Trophoblast cell (in vitro differentiated cells and primary cell): ENCODE measurements around the gene MAP3K12.

Experiments
- DNase-seq, 2 donors: peaks; one replicate each; pipeline ENCODE4 v3.0.0-alpha.2; 2016
- H2AFZ ChIP-seq: 2 replicates; pipeline ENCODE4 v1.6.1; 2013; ENCODE audit warnings: low read length, moderate library complexity, mild to moderate bottlenecking; ENCODE audit not compliant: insufficient read depth, poor library complexity
- H2AK5ac ChIP-seq: 2 replicates; pipeline ENCODE4 v1.6.1; 2013; ENCODE audit warnings: mild to moderate bottlenecking, low read length
- H2BK120ac ChIP-seq: 2 replicates; pipeline ENCODE4 v1.6.1; 2013; ENCODE audit warnings: low read length, mild to moderate bottlenecking, moderate library complexity; ENCODE audit not compliant: insufficient read depth, poor library complexity
- H2BK12ac ChIP-seq: 2 replicates; pipeline ENCODE4 v1.6.1; 2013; ENCODE audit warnings: mild to moderate bottlenecking, low read length, moderate library complexity
- H2BK5ac ChIP-seq: 2 replicates; pipeline ENCODE4 v1.6.1; 2013; ENCODE audit warnings: low read length, low read depth, moderate library complexity, mild to moderate bottlenecking; ENCODE audit not compliant: poor library complexity
- H3K14ac ChIP-seq: 2 replicates; pipeline ENCODE4 v1.6.1; 2013; ENCODE audit warnings: mild to moderate bottlenecking, low read length
- H3K18ac ChIP-seq: 2 replicates; pipeline ENCODE4 v1.6.1; 2013; ENCODE audit warnings: mild to moderate bottlenecking, low read length
- H3K23ac ChIP-seq: 2 replicates; pipeline ENCODE4 v1.6.1; 2013; ENCODE audit warnings: low read length
- H3K27ac ChIP-seq: 2 replicates; pipeline ENCODE4 v1.5.1; 2013; ENCODE audit warnings: low read depth, mild to moderate bottlenecking, inconsistent platforms, low read length, moderate library complexity
- H3K27me3 ChIP-seq: 2 replicates; pipeline ENCODE4 v1.6.1; 2013; ENCODE audit warnings: inconsistent platforms, mild to moderate bottlenecking, low read length, moderate library complexity; ENCODE audit not compliant: insufficient read depth
- H3K36me3 ChIP-seq, 2 experiments: 1 replicate in 1 of 2; 2 replicates in 1 of 2; pipeline ENCODE4 v1.6.1; 2013; ENCODE audit warnings: low read length in 2 of 2, mild to moderate bottlenecking in 2 of 2, moderate library complexity in 1 of 2; ENCODE audit not compliant: insufficient read depth in 2 of 2, control insufficient read depth in 1 of 2
- H3K4ac ChIP-seq: 2 replicates; pipeline ENCODE4 v1.6.1; 2013; ENCODE audit warnings: low read depth, mild to moderate bottlenecking, low read length, moderate library complexity
- H3K4me1 ChIP-seq, 2 experiments: 1 replicate in 1 of 2; 2 replicates in 1 of 2; pipeline ENCODE4 v1.6.1; 2013; ENCODE audit warnings: low read length in 2 of 2, mild to moderate bottlenecking in 2 of 2, moderate library complexity in 1 of 2; ENCODE audit not compliant: insufficient read depth in 2 of 2, control insufficient read depth in 1 of 2
- H3K4me2 ChIP-seq: 2 replicates; pipeline ENCODE4 v1.6.1; 2013; ENCODE audit warnings: inconsistent platforms, mild to moderate bottlenecking, low read length, moderate library complexity
- H3K4me3 ChIP-seq: 2 replicates; pipeline ENCODE4 v1.5.1; 2013; ENCODE audit warnings: mild to moderate bottlenecking, low read depth, low read length, inconsistent platforms
- H3K79me1 ChIP-seq: one replicate; pipeline ENCODE4 v1.6.1; 2013; ENCODE audit warnings: low read length
- H3K79me2 ChIP-seq: 2 replicates; pipeline ENCODE4 v1.6.1; 2013; ENCODE audit warnings: low read length, mild to moderate bottlenecking; ENCODE audit not compliant: control insufficient read depth, insufficient read depth, poor library complexity
- H3K9ac ChIP-seq: 2 replicates; pipeline ENCODE4 v1.6.1; 2013; ENCODE audit warnings: mild to moderate bottlenecking, low read length
- H3K9me3 ChIP-seq: 2 replicates; pipeline ENCODE4 v1.6.1; 2013; ENCODE audit warnings: low read depth, mild to moderate bottlenecking, control low read depth, inconsistent platforms, low read length; ENCODE audit not compliant: insufficient read depth
- H4K12ac ChIP-seq: 2 replicates; pipeline ENCODE4 v1.6.1; 2013; ENCODE audit warnings: low read depth, mild to moderate bottlenecking, low read length, moderate library complexity
- H4K8ac ChIP-seq: 2 replicates; pipeline ENCODE4 v1.6.1; 2013; ENCODE audit warnings: low read depth, mild to moderate bottlenecking, low read length, moderate library complexity
- H4K91ac ChIP-seq: one replicate; pipeline ENCODE4 v1.6.1; 2013; ENCODE audit warnings: low read depth, mild to moderate bottlenecking, low read length, moderate library complexity
- WGBS: extraction: QIAGEN DNeasy Blood & Tissue Kit; methylation state at CpG from one replicate; pipeline ENCODE4 v1.1.7; 2013; ENCODE audit warnings: missing lambda C conversion rate; ENCODE audit not compliant: insufficient read length, insufficient coverage; ENCODE audit errors: extremely low coverage; 5-methylcytosine and 5-hydroxymethylcytosine counted together

Gene MAP3K12

DNA sequence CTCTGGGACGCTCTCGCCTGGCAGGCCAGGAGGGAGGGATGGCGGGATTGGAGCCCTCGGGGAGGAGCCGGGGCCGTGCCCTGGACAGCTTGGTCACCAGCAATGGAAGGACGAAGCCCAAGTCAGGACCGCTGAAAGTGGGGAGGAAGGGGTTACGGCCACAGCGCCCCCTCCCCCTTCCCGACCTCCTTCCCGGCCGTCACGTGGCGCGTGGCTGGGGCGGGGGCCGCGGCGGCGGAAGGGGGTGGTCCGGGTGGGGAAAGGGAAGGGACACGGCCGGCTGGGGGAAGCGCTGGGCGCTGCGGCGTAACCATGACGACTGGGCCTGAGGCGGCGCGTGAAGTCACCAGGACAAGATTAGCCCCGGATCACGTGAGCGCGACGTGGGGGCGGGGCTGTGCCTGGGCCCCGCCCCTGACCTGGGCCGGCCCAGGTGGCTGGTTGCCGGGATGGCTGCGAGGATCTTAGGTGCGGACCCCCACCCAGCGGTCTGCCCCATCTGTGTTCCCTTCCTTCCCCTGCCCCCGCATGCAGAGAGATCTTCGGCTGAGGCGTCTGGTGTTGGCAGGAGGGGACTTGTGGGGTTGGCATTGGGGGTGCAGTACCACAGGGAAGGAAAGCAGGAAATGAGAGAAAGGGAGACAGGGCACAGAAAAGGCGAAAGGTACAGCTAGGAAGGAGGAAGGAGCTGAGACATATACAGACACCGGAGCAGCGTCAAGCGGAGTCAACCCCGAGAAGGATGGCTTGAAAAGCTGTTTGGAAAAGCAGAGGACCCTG lies 6.2 kb downstream of the MAP3K12 start:
- peak overlapping the region; percentile 77 for H3K4me3 ChIP-seq
- peak overlapping the region; percentile 77 for H2AK5ac ChIP-seq
- no CpG with 5 or more reads among the region's 52 CpGs for WGBS
- H2BK12ac ChIP-seq = peak overlapping the region; percentile 12
- H3K14ac ChIP-seq = peak overlapping the region; percentile 90
- H4K12ac ChIP-seq = peak overlapping the region; percentile 90
- no peaks in the 10 kb centered on the region for H3K27me3 ChIP-seq
- no peaks in the 10 kb centered on the region for H3K79me2 ChIP-seq
- no peaks in the 10 kb centered on the region for H3K9me3 ChIP-seq
- peak; percentile 91 to 96 for DNase-seq
- H3K4ac ChIP-seq = peak overlapping the region; percentile 60
- H3K36me3 ChIP-seq = no peaks in the 10 kb centered on the region
- peak overlapping the region; percentile 96 for H4K8ac ChIP-seq
- peak overlapping the region; percentile 83 for H2BK5ac ChIP-seq
- no peak overlapping the region for H3K23ac ChIP-seq
- H2BK120ac ChIP-seq = peak overlapping the region; percentile 77
- peak overlapping the region; percentile 97 for H3K18ac ChIP-seq
- peak overlapping the region; percentile 86 for H3K9ac ChIP-seq
- H3K4me2 ChIP-seq = peak overlapping the region; percentile 97
- H3K27ac ChIP-seq = peak overlapping the region; percentile 84
- H3K4me1 ChIP-seq = peaks cover 14 to 25% of the 10 kb centered on the region in 2 experiments
- peak overlapping the region; percentile 90 for H4K91ac ChIP-seq
- H2AFZ ChIP-seq = peak overlapping the region; percentile 97
- H3K79me1 ChIP-seq = peaks cover 13% of the 10 kb centered on the region

DNA sequence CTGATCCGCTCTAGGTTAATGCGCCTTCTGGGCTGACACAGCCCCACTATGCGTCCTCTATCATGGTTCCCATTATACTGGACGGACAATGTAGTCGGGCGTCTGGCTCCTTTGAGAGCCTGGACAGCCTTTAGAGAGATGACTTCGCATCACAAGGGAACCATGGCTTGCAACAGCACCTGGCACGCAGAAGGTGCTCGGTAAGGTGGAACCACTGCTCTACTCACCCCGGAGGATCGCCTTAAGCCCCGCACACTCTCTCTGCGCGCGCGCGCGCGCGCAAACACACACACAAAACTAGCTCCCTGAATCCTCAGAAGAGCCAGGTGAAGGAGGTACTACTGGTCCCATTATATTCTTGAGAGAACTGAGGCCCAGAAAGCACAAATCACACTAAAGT lies 7.1 kb downstream of the MAP3K12 start:
- Histone ChIP-seq H2BK5ac (no peak overlapping the region), H4K8ac (peak overlapping the region; percentile 63), H3K4me1 (peaks cover 14 to 25% of the 10 kb centered on the region in 2 experiments), H3K79me1 (peaks cover 13% of the 10 kb centered on the region), H2AFZ (peak overlapping the region; percentile 63), H3K4ac (peak overlapping the region; percentile 33), H2AK5ac (no peak overlapping the region), H4K12ac (peak overlapping the region; percentile 35), H3K4me2 (peak overlapping the region; percentile 55), H3K9me3 (no peaks in the 10 kb centered on the region), H3K18ac (no peak overlapping the region), H4K91ac (peak overlapping the region; percentile 64), H3K27me3 (no peaks in the 10 kb centered on the region), H3K9ac (no peak overlapping the region), H3K4me3 (no peak overlapping the region), H3K23ac (no peak overlapping the region), H2BK120ac (peak overlapping the region; percentile 52), H3K14ac (peak overlapping the region; percentile 45), H3K27ac (peak overlapping the region; percentile 15), H3K36me3 (peaks cover 0 to 2% of the 10 kb centered on the region in 2 experiments), H2BK12ac (peak overlapping the region; percentile 72), H3K79me2 (no peaks in the 10 kb centered on the region)
- DNase-seq = peak in 1 of 2 donors; percentile 45
- WGBS = no CpG with 5 or more reads among the region's 20 CpGs

DNA sequence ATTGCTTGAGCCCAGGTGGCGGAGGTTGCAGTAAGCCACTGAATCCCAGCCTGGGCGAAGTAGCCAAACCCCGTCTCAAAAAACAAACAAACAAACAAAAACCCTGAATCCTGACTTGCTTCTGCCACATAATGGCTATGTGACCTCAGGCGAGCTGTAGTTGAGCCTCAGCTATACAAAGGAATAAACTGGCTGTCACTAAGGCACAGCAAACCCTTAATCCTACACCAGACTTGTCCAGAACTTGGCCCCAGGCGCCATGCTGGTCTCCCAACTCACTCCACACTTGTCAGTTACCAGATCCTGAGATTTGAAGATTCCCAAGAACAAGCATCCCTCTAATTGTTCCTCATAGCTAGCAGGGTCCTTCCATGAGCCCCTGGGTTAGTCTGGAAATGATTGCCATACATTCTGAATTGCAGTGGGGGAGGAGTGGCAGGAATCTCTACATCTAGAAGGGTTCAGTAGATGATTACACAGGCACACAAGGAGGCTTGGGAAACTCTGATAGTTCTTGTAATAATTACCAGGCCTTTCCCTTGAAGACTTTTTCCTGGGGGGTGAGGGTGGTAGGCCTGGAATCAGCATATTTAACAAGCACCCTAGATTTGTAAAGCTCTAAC lies 9.9 kb downstream of the MAP3K12 start:
- Histone ChIP-seq H3K9me3 (no peaks in the 10 kb centered on the region), H3K79me2 (no peaks in the 10 kb centered on the region), H3K18ac (no peak overlapping the region), H3K36me3 (peaks cover 18 to 19% of the 10 kb centered on the region in 2 experiments), H2BK12ac (no peak overlapping the region), H3K4me3 (no peak overlapping the region), H4K12ac (no peak overlapping the region), H3K14ac (no peak overlapping the region), H3K4ac (no peak overlapping the region), H4K91ac (no peak overlapping the region), H3K27ac (no peak overlapping the region), H2BK120ac (no peak overlapping the region), H2AFZ (no peak overlapping the region), H3K27me3 (no peaks in the 10 kb centered on the region), H3K23ac (no peak overlapping the region), H2AK5ac (no peak overlapping the region), H3K9ac (no peak overlapping the region), H3K79me1 (peaks cover 13% of the 10 kb centered on the region), H3K4me2 (no peak overlapping the region), H3K4me1 (peaks cover 14 to 22% of the 10 kb centered on the region in 2 experiments), H4K8ac (no peak overlapping the region), H2BK5ac (no peak overlapping the region)
- no CpG with 5 or more reads among the region's 5 CpGs for WGBS
- peak in 1 of 2 donors; percentile 27 for DNase-seq

DNA sequence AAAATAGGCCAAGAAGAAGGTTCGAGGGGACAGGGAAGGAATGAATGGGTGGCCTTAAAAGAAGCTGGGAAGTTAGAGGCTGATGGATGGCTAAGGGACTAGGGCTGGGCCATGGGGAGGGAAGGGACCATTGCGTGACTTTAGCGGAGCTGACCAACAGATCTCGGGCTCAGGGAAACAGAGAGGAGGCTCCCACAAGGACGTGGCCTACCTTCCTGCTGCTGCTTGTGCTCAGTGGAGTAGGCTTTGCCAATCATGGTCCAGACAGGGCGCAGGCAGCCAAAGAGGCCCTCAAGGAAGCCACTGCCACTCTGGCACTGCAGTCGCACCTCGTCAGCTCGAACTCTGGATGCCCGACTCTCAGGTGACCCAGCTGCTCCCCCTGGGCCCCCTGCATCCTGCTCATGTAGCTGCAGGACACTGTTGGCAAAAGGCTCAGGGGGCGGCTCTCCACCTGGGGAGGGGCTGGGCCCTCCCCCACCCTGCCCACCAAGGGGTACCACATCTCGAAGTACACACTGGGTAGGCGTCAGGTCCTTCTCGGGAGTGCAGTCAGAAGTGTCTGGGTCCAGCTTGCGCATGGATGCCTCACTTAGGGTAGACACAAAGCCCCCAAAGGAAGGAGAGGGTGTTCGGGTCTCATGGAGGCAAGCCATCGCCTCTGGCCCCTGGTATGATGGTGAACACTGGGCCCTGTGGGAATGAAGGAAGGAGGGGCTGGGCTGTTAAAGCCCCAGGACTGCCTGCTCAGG lies 12.3 kb downstream of the MAP3K12 start:
- H3K4ac ChIP-seq = no peak overlapping the region
- WGBS = no CpG with 5 or more reads among the region's 17 CpGs
- H3K23ac ChIP-seq = no peak overlapping the region
- no peaks in the 10 kb centered on the region for H3K9me3 ChIP-seq
- no peaks in the 10 kb centered on the region for H3K79me2 ChIP-seq
- no peak overlapping the region for H3K18ac ChIP-seq
- DNase-seq = no peak
- no peak overlapping the region for H3K27ac ChIP-seq
- no peaks in the 10 kb centered on the region for H3K79me1 ChIP-seq
- H3K36me3 ChIP-seq = peaks cover 31 to 38% of the 10 kb centered on the region in 2 experiments
- H3K4me2 ChIP-seq = no peak overlapping the region
- no peak overlapping the region for H2BK5ac ChIP-seq
- H4K8ac ChIP-seq = no peak overlapping the region
- no peak overlapping the region for H3K4me3 ChIP-seq
- H4K12ac ChIP-seq = no peak overlapping the region
- H3K4me1 ChIP-seq = peaks cover 0 to 6% of the 10 kb centered on the region in 2 experiments
- H3K27me3 ChIP-seq = no peaks in the 10 kb centered on the region
- no peak overlapping the region for H2BK12ac ChIP-seq
- no peak overlapping the region for H2AK5ac ChIP-seq
- no peak overlapping the region for H3K14ac ChIP-seq
- no peak overlapping the region for H3K9ac ChIP-seq
- no peak overlapping the region for H4K91ac ChIP-seq
- H2BK120ac ChIP-seq = no peak overlapping the region
- H2AFZ ChIP-seq = no peak overlapping the region
